HG02642 (cell line): ENCODE results near the gene WAC.
"Not testable (repeated sequence)": the region's sequence is repeated elsewhere in the genome, so short reads cannot be mapped to it uniquely, and the experiment has no call there.

Source experiments
- ATAC-seq: cut with Tn5 transposase; IDR thresholded peaks from one replicate; pipeline ENCODE4 v1.9.1; 2021; ENCODE audit warnings: mild to moderate bottlenecking; ENCODE audit not compliant: unreplicated experiment, poor library complexity

Gene WAC

GRCh38 chr10:28601012-28601411 lies 68.1 kb downstream of the WAC start:
- no peak for ATAC-seq

- ATAC-seq, result no peak
Measured at GRCh38 chr10:28604567-28605536, 71.9 kb downstream of the WAC start.

GRCh38 chr10:28606568-28606967 lies 73.7 kb downstream of the WAC start:
- no peak for ATAC-seq

- not testable (repeated sequence) for ATAC-seq
Measured at GRCh38 chr10:28609636-28610035, 76.7 kb downstream of the WAC start.

- no peak for ATAC-seq
Measured at GRCh38 chr10:28612877-28613276, 80.0 kb downstream of the WAC start.

GRCh38 chr10:28616514-28616913 lies 83.6 kb downstream of the WAC start:
- ATAC-seq, result no peak

- no peak for ATAC-seq
Measured at GRCh38 chr10:28619455-28619854, 86.5 kb downstream of the WAC start.

GRCh38 chr10:28620251-28620650 lies 87.3 kb downstream of the WAC start:
- no peak for ATAC-seq

- ATAC-seq, result no peak
Measured at GRCh38 chr10:28623483-28623882, 90.6 kb downstream of the WAC start.

GRCh38 chr10:28624351-28624750 lies 91.4 kb downstream of the WAC start:
- no peak for ATAC-seq

- no peak for ATAC-seq
Measured at GRCh38 chr10:28627102-28627501, 94.2 kb downstream of the WAC start.

GRCh38 chr10:28628184-28628893 lies 95.4 kb downstream of the WAC start:
- peak; percentile 82 for ATAC-seq

- ATAC-seq, result no peak
Measured at GRCh38 chr10:28631896-28632583, 99.1 kb downstream of the WAC start.

GRCh38 chr10:28632584-28632945 lies 99.6 kb downstream of the WAC start:
- ATAC-seq, result no peak

GRCh38 chr10:28633750-28634149 lies 100.8 kb downstream of the WAC start:
- no peak for ATAC-seq

- ATAC-seq, result no peak
Measured at GRCh38 chr10:28637346-28637745, 104.4 kb downstream of the WAC start.

GRCh38 chr10:28638392-28638791 lies 105.5 kb downstream of the WAC start:
- no peak for ATAC-seq

GRCh38 chr10:28640551-28640950 lies 107.6 kb downstream of the WAC start:
- no peak for ATAC-seq

GRCh38 chr10:28644647-28645046 lies 111.7 kb downstream of the WAC start:
- ATAC-seq, result no peak

- ATAC-seq, result no peak
Measured at GRCh38 chr10:28652106-28652505, 119.2 kb downstream of the WAC start.

GRCh38 chr10:28652703-28653102 lies 119.8 kb downstream of the WAC start:
- no peak for ATAC-seq
